Mucosa of gallbladder (tissue), 1 donor: ENCODE results near the gene ATPAF2. TPM values are rescaled to one million over a fixed set of nuclear protein-coding genes. Genes with fewer than 3 reads are reported as not detected.

Source experiments
- DNase-seq: peaks from one replicate; pipeline ENCODE4 v3.0.0-alpha.2; 2020; ENCODE audit warnings: low spot score
- total RNA-seq: library from RNA; stranded (reverse); gene quantifications from one replicate; pipeline ENCODE4 v1.2.1, GENCODE V29; 2021
- donor health status: DM: no; HTN: no; CAD: no.

The ATPAF2 gene
- total RNA-seq, 1 donor from 2014 or later, result 37.6 TPM

- DNase-seq, result peak; percentile 11
Observed at GRCh38 chr17:18039535-18040260, 730 bp upstream of the ATPAF2 start.

- DNase-seq, result no peak
Observed at GRCh38 chr17:18038149-18038850, 668 bp downstream of the ATPAF2 start.

- no peak for DNase-seq
Observed at GRCh38 chr17:18037486-18037885, 1.5 kb downstream of the ATPAF2 start.

- DNase-seq, result no peak
Observed at GRCh38 chr17:18035704-18036103, 3.3 kb downstream of the ATPAF2 start.

DNA sequence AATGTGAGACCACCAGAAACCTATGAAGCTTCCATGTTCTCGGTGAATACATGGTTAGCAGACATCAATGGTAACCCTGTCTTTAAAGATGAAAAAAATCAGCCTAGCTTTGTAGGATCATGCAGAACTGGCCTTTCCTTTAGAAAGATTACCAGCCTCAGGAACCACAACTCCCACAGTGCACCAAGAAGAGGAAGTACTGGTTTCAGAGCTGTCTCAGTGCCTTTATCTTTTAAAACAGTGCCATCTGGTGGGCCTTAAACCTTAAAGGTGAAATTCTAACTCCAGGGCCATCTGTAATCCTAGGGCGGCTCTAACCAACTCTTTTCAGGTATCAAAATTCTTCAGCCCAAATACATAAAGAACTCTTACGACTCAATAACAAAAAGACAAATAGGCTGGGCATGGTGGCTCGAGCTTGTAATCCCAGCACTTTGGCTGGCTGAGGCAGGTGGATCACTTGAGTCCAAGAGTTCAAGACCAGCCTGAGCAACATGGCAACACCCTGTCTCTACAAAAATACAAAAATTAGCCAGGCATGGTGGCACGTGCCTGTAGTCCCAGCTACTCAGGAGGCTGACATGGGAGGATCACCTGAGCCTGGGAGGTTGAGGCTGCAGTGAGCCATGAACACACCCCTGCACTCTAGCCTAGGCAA is 5.4 kb downstream of the ATPAF2 start:
- peak; percentile 68 for DNase-seq

DNA sequence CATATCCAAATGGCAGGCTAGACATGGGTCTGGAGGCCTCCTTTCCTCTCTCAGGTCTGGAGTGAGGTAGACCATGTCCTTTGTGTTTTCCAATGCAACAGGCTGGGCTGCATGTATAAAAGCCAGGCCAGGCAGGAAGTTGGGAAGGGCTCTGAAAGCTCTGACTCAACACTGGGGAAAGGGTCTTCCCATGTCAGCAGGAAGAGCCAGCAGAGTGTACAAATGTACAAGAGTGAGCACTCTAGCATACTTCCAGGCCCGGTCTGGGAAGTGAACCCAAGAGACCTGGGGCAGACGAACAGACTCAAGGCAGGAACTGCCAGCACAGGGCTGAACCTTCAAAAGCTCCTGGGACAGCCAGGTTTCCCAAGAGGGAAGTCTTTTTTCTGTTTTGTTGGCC is 7.0 kb downstream of the ATPAF2 start:
- DNase-seq, result no peak

GRCh38 chr17:18028952-18029540 is 9.9 kb downstream of the ATPAF2 start:
- DNase-seq, result no peak

DNA sequence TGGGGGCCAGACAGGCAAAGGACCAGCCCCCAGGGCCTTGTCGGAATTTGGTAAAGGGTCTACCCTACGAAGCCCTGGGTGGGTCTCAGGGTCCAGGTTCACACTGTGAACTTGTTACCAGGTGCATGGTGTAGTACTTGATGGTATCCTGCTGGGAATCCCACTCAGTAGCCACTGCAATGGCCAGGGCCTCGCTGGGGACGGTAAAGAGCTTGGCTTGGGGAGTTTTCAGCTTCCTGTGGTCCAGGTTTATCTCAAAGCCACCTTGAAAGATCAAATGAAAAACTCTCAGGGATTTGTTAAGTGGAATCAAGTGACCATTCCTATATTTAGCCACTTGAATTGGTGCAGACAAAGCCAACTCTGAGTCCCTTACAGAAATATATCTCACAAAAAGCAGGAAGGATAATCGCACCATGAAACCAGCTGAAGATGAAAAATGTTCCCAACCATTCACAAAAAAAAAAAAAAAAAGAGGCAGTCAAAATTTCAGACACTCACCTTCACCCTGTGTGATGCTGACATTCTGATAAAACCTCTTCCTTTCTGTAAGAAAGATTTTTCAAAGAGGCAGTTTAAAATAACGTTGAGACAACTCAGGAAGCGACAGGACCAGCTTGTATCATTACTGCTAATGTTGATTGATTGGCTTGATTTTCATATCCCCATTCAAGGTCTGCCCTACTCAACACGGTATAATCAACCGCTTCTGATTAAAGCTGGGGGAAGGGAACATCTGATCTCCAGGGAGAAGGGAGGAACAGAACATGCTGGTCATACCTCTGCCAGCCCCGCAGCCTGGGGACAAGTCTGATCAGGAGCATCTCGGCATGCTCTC is 10.6 kb downstream of the ATPAF2 start:
- DNase-seq, result no peak

GRCh38 chr17:18027280-18027679 is 11.7 kb downstream of the ATPAF2 start:
- DNase-seq, result no peak

DNA sequence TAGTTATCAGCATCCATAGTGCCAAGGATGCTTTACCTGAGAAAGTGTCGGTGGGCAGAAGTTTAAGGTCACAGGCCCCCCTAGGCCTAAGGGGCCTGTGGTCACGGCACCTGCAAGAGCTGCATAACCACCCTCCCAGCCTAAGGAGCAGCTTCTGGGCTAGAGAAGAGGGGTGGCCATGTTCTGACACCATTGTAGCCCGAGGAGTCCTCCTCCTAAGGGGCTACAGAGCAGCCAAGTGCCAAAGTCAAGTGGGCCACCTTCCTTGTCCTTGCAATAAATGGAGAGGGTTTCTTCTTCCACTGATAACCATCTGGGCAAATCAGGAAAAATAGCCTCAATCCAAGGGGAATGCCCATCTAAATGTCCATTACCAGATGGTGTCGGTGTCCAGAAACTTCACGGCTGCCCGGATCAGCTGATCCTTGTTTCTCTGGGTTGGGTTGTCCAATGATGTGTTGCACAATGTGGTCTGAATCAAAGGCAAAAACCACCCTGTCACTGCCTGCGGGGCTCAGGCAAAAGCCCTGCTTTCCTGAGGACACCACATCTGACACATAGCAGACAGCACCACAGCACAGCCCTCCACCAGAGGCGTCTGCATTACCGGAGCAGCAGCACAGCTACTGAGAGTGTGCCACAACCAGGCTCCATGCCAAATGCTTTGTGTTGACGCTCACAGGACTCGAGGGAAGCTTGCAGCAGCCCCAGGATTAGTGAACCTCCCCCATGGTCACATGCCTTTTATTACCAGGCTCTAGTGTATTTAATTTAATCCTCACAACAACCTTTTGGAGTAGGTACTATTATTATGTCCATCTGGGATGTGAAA is 12.8 kb downstream of the ATPAF2 start:
- no peak for DNase-seq

GRCh38 chr17:18025241-18025944 is 13.6 kb downstream of the ATPAF2 start:
- no peak for DNase-seq

GRCh38 chr17:18021372-18021771 is 17.6 kb downstream of the ATPAF2 start:
- DNase-seq, result no peak

DNA sequence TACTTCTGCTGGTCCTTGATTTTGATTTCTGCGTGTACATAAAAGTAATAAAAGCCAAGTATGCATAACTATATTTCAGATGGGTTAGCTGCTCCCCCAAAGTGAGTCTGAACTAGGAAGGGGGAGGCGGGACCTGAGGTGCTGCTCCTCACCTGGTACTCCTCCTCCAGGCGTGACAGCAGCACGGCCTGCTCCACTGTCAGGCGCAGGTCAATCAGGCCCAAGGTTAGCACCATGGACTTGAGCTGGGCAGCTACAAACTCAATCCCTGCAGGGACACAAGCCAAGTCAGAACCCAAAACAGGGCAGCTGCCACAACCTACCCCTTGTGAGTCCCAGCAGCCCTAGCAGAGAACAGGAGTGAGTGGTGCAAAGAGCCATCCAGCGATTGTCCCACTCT is 18.0 kb downstream of the ATPAF2 start:
- no peak for DNase-seq

DNA sequence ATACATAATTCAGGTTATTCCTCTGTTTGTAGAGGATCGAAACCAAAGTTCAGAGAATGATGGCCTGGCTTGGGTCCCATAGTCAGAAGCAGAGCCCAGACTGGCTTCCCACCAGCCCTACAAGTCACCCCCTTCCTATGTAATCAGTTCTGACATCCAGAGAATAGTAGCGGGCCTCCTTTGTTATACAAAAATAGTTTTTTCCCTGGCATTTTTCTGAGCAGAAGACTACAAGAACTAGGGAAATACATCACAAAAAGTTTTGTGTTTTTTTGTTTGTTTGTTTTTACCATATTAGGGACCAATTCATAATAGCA is 19.2 kb downstream of the ATPAF2 start:
- DNase-seq, result no peak

DNA sequence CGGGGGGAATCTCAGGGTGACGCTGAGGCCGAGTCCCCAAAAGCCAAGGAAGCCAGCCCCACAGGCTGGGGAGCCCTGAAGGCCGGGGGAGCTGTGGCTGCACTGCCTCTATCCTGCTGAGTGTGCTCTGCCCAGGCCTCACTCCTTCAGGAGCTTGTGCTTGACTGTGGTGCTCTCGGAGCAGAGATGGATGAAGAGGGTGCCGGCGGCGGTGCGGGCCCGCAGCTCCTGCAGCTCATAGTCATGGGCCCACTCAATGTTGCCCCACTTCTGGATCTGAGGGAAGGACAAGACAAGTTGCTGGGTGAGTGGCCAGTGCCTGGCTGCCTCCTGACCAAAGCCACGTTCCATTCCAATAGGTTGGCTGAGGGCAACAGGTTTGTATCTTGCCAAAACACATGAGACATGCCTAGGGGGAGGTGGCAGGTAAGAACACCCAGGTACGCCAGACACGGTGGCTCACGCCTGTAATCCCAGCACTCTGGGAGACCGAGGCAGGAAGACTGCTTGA is 20.5 kb downstream of the ATPAF2 start:
- no peak for DNase-seq

GRCh38 chr17:18017958-18018357 is 21.0 kb downstream of the ATPAF2 start:
- DNase-seq, result no peak

DNA sequence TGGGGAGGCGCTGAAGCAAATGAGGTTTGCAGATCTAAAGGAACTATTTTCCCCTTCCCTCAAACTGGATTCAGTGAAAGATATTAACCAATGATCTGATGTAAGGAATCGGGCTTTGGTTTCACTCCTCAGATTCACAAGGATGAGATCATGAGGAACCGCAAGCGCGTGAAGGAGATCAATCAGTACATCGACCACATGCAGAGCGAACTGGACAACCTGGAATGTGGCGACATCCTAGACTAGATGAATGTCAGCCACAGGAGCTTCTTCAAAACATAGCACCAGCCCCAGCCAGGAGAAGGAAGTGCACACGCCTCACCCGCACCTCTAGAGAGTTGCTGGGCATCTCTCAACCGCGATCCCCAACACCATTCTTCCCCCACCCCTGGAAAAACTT is 22.5 kb downstream of the ATPAF2 start:
- DNase-seq, result no peak

- no peak for DNase-seq
Observed at GRCh38 chr17:18015593-18015992, 23.4 kb downstream of the ATPAF2 start.

- DNase-seq, result no peak
Observed at GRCh38 chr17:18014006-18014405, 25.0 kb downstream of the ATPAF2 start.

DNA sequence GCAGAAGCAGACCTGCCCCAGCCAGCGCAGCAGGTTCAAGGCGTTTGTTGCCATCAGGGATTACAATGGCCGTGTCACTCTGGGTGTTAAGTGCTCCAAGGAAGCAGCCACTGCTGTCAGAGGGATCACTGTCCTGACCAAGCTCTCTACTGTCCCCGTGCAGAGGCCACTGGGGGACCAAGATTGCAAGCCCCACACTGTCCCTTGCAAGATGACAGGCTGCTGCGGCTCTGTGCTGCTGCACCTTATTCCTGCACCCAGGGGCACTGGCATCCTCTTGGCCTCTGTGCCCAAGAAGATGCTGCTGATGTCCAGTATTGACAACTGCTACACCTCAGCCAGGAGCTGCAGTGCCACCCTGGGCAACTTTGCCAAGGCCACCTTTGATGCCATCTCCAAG is 27.7 kb downstream of the ATPAF2 start:
- no peak for DNase-seq
